Measurements from ENCODE around the gene GNG14. TPM values are rescaled to one million over a fixed set of nuclear protein-coding genes. Genes with fewer than 3 reads are reported as not detected.

GNG14 gene
- total RNA-seq, 1 donor from 2014 or later, result not detected

- Histone ChIP-seq H3K36me3 (ENCODE audit: control insufficient read depth, insufficient read depth, low read length) (no peaks in the 10 kb centered on the region), H3K4me3 (ENCODE audit: low read depth, low read length) (no peak overlapping the region), H3K27me3 (ENCODE audit: control insufficient read depth, insufficient read depth, low read length) (no peaks in the 10 kb centered on the region)
- no peak for TF ChIP-seq CTCF (IDR thresholded peaks at IDR 0.05; ENCODE audit: insufficient read depth, low read length, poor library complexity, severe bottlenecking)
- no peak for DNase-seq (ENCODE audit: low read depth)
These were observed 2.0 kb upstream of the GNG14 start for GRCh38 chr19:12685831-12686230.

GRCh38 chr19:12689012-12689411 is 1.2 kb downstream of the GNG14 start:
- H3K4me3 ChIP-seq (ENCODE audit: low read depth, low read length), result no peak overlapping the region
- no peaks in the 10 kb centered on the region for H3K27me3 ChIP-seq (ENCODE audit: control insufficient read depth, insufficient read depth, low read length)
- TF ChIP-seq CTCF (IDR thresholded peaks at IDR 0.05; ENCODE audit: insufficient read depth, low read length, poor library complexity, severe bottlenecking), result no peak
- DNase-seq (ENCODE audit: low read depth), result no peak
- no peaks in the 10 kb centered on the region for H3K36me3 ChIP-seq (ENCODE audit: control insufficient read depth, insufficient read depth, low read length)

GRCh38 chr19:12689581-12690216 is 1.9 kb downstream of the GNG14 start:
- no peaks in the 10 kb centered on the region for H3K27me3 ChIP-seq (ENCODE audit: control insufficient read depth, insufficient read depth, low read length)
- TF ChIP-seq CTCF (IDR thresholded peaks at IDR 0.05; ENCODE audit: insufficient read depth, low read length, poor library complexity, severe bottlenecking), result no peak
- DNase-seq (ENCODE audit: low read depth), result no peak
- H3K36me3 ChIP-seq (ENCODE audit: control insufficient read depth, insufficient read depth, low read length), result no peaks in the 10 kb centered on the region
- H3K4me3 ChIP-seq (ENCODE audit: low read depth, low read length), result no peak overlapping the region

- no peak for DNase-seq (ENCODE audit: low read depth)
- no peaks in the 10 kb centered on the region for H3K36me3 ChIP-seq (ENCODE audit: control insufficient read depth, insufficient read depth, low read length)
- no peak for TF ChIP-seq CTCF (IDR thresholded peaks at IDR 0.05; ENCODE audit: insufficient read depth, low read length, poor library complexity, severe bottlenecking)
- no peaks in the 10 kb centered on the region for H3K27me3 ChIP-seq (ENCODE audit: control insufficient read depth, insufficient read depth, low read length)
- no peak overlapping the region for H3K4me3 ChIP-seq (ENCODE audit: low read depth, low read length)
These were observed 5.2 kb downstream of the GNG14 start for GRCh38 chr19:12692960-12693359.

- Histone ChIP-seq H3K27me3 (ENCODE audit: control insufficient read depth, insufficient read depth, low read length) (no peaks in the 10 kb centered on the region), H3K36me3 (ENCODE audit: control insufficient read depth, insufficient read depth, low read length) (no peaks in the 10 kb centered on the region), H3K4me3 (ENCODE audit: low read depth, low read length) (no peak overlapping the region)
- DNase-seq (ENCODE audit: low read depth), result no peak
- TF ChIP-seq CTCF (IDR thresholded peaks at IDR 0.05; ENCODE audit: insufficient read depth, low read length, poor library complexity, severe bottlenecking), result no peak
These were observed 6.8 kb downstream of the GNG14 start for GRCh38 chr19:12694641-12695040.

GRCh38 chr19:12695096-12695495 is 7.3 kb downstream of the GNG14 start:
- TF ChIP-seq CTCF (IDR thresholded peaks at IDR 0.05; ENCODE audit: insufficient read depth, low read length, poor library complexity, severe bottlenecking), result no peak
- H3K27me3 ChIP-seq (ENCODE audit: control insufficient read depth, insufficient read depth, low read length), result no peaks in the 10 kb centered on the region
- H3K4me3 ChIP-seq (ENCODE audit: low read depth, low read length), result no peak overlapping the region
- DNase-seq (ENCODE audit: low read depth), result no peak
- no peaks in the 10 kb centered on the region for H3K36me3 ChIP-seq (ENCODE audit: control insufficient read depth, insufficient read depth, low read length)

Data from kidney epithelial cell (primary cell).